Keratinocyte (primary cell): ENCODE measurements around the gene TTC28.

Source experiments
- CTCF ChIP-seq, 3 experiments: IDR thresholded peaks in 1 of 3; conservative IDR thresholded peaks in 1 of 3; optimal IDR thresholded peaks in 1 of 3; 2 replicates in 2 of 3; 3 replicates in 1 of 3; pipeline versions ENCODE3 to v1.5.1; 2011; ENCODE audit warnings: low read length in 3 of 3, mild to moderate bottlenecking in 3 of 3, moderate library complexity in 2 of 3, control low read depth in 1 of 3, inconsistent platforms in 1 of 3; ENCODE audit not compliant: insufficient read depth in 2 of 3; ENCODE audit errors: extremely low read depth in 1 of 3
- EZH2 ChIP-seq: IDR thresholded peaks from one replicate; pipeline ENCODE4 v1.6.1; 2012; ENCODE audit warnings: inconsistent platforms, mild to moderate bottlenecking, low read length, moderate library complexity

GRCh38 chr22:27996981-27997380 lies 682.7 kb downstream of the TTC28 start:
- no peak for TF ChIP-seq EZH2
- no peak for TF ChIP-seq CTCF (optimal IDR thresholded peaks at IDR 0.05 in 1 of 3, IDR thresholded peaks at IDR 0.05 in 1 of 3, conservative IDR thresholded peaks at IDR 0.05 in 1 of 3; ENCODE audit: extremely low read depth in 1 of 3, insufficient read depth in 2 of 3, low read length in 3 of 3)
